CD4-positive, alpha-beta memory T cell (primary cell): ENCODE measurements around the gene MACO1. TPM values are rescaled to one million over a fixed set of nuclear protein-coding genes. Genes with fewer than 3 reads are reported as not detected.

ENCODE experiments used
- CTCF ChIA-PET: fragments of 350-600 bp; sonication (Branson Sonifier 250); formaldehyde crosslinking; loops from one replicate; lab custom pipeline; 2021; ENCODE audit warnings: inconsistent platforms; ENCODE audit not compliant: partially characterized antibody; lab: Charles Lee
- POLR2A ChIA-PET: fragments of 350-600 bp; sonication (Branson Sonifier 250); formaldehyde crosslinking; loops from one replicate; lab custom pipeline; 2021; ENCODE audit not compliant: partially characterized antibody; lab: Charles Lee
- DNase-seq, 5 donors: peaks; one replicate each; pipeline versions ENCODE4 v3.0.0 to v3.0.0-alpha.2; 2020 to 2022; ENCODE audit warnings: mixed read lengths in 1 of 5
- H3K27ac ChIP-seq: one replicate; pipeline ENCODE4 v1.7.0; 2013; ENCODE audit warnings: low read depth, low read length
- H3K27me3 ChIP-seq: 2 replicates; pipeline ENCODE4 v1.7.0; 2013; ENCODE audit warnings: mild to moderate bottlenecking, low read length, moderate library complexity; ENCODE audit not compliant: insufficient read depth
- H3K36me3 ChIP-seq: 2 replicates; pipeline ENCODE4 v1.7.0; 2013; ENCODE audit warnings: mild to moderate bottlenecking, low read length, moderate library complexity; ENCODE audit not compliant: insufficient read depth
- H3K4me1 ChIP-seq: 2 replicates; pipeline ENCODE4 v1.7.0; 2013; ENCODE audit warnings: mild to moderate bottlenecking, low read length, moderate library complexity; ENCODE audit not compliant: insufficient read depth
- H3K4me3 ChIP-seq, 2 donors: one replicate each; pipeline ENCODE4 v1.7.0; 2013; ENCODE audit warnings: low read length in 2 of 2, mild to moderate bottlenecking in 1 of 2
- H3K9me3 ChIP-seq, 2 donors: one replicate each; pipeline ENCODE4 v1.7.0; 2013; ENCODE audit warnings: low read length in 2 of 2, control low read depth in 1 of 2; ENCODE audit not compliant: control insufficient read depth in 1 of 2
- H3K27ac Mint-ChIP-seq, 7 donors: one replicate each; pipeline ENCODE4 v1.8.0; 2020 to 2021; ENCODE audit warnings: mixed read lengths in 7 of 7, mild to moderate bottlenecking in 6 of 7, inconsistent platforms in 3 of 7, moderate library complexity in 3 of 7
- H3K27me3 Mint-ChIP-seq, 2 donors: one replicate each; pipeline ENCODE4 v1.8.0; 2020 to 2021; ENCODE audit warnings: mixed read lengths in 2 of 2
- H3K36me3 Mint-ChIP-seq, 2 donors: one replicate each; pipeline ENCODE4 v1.8.0; 2020 to 2021; ENCODE audit warnings: mixed read lengths in 2 of 2, inconsistent platforms in 1 of 2, mild to moderate bottlenecking in 1 of 2
- H3K4me1 Mint-ChIP-seq, 4 donors: one replicate each; pipeline ENCODE4 v1.8.0; 2020 to 2021; ENCODE audit warnings: mixed read lengths in 4 of 4, mild to moderate bottlenecking in 1 of 4
- H3K4me3 Mint-ChIP-seq, 8 donors: one replicate each; pipeline ENCODE4 v1.8.0; 2020 to 2021; ENCODE audit warnings: mixed read lengths in 8 of 8, mild to moderate bottlenecking in 7 of 8, moderate library complexity in 6 of 8, inconsistent platforms in 3 of 8
- H3K9me3 Mint-ChIP-seq, 8 donors: one replicate each; pipeline ENCODE4 v1.8.0; 2020 to 2021; ENCODE audit warnings: mixed read lengths in 8 of 8, mild to moderate bottlenecking in 5 of 8, inconsistent platforms in 3 of 8, moderate library complexity in 1 of 8
- intact Hi-C: fragments of 100-400 bp; cut with micrococcal nuclease; formaldehyde crosslinking; loops from one replicate; pipeline ENCODE4 v1.15.1; 2023
- polyA plus RNA-seq, 2 donors: library from polyadenylated mRNA; unstranded; fragments of 300-500 nt; fragmentation: Illumina TruSeq; gene quantifications; one replicate each; pipeline ENCODE4 v1.2.3, GENCODE V29; 2021
- total RNA-seq, 2 experiments: library from RNA; stranded (reverse); gene quantifications; one replicate each; pipeline ENCODE4 v1.2.3, GENCODE V29; 2021

The MACO1 gene
- total and polyA plus RNA-seq, 4 experiments from 2014 or later, result 3.1 to 20.6 (median 14.5) TPM

DNA sequence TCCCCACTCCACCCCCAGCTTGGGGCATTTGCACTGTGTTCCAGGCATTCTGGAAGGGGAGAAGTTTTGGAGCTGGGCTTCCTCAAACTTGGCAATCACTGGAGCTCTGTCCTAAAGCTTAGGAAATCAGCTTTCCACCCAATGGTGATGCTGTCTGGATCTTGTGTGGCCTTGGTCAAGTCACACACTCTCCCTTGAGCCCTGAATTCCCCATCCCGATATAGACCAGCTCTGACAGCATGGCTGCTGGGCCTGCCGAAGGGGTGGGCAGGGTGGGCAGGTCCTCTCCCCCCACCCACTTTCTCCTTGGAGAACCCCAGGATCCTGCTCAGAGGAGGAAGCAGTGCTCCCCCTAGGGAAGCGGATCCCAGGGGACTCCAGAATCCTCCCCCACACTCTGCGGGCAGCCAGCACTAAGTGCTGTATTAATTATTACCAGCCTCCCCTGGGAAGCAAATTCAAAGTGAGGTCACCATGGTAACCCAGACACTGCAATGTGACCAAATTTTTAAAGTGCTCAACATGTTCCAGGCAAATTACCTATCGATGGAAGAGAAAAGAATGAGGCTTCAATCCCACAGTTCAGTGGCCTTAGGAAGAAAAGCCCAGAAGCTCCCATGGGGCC lies 91.4 kb downstream of the MACO1 start:
- no peak for DNase-seq
- H3K27me3 Mint-ChIP-seq, result peaks cover 0 to 2% of the 10 kb centered on the region in 2 donors
- Histone ChIP-seq H3K27me3 (no peaks in the 10 kb centered on the region), H3K27ac (no peak overlapping the region), H3K36me3 (no peaks in the 10 kb centered on the region), H3K4me3 (no peak overlapping the region), H3K4me1 (peaks cover 5% of the 10 kb centered on the region), H3K9me3 (no peaks in the 10 kb centered on the region)
- peaks cover 6 to 10% (median 8%) of the 10 kb centered on the region in 4 donors for H3K4me1 Mint-ChIP-seq
- H3K4me3 Mint-ChIP-seq, result no peak overlapping the region
- intact Hi-C loops, result no loop called here
- peaks cover 0 to 4% (median 0%) of the 10 kb centered on the region in 8 donors for H3K9me3 Mint-ChIP-seq
- no peaks in the 10 kb centered on the region for H3K36me3 Mint-ChIP-seq
- H3K27ac Mint-ChIP-seq, result peak overlapping the region in 1 of 7 donors; percentile 36
- CTCF ChIA-PET, result interaction anchor here (1.2 to 9.3 kb wide), 5 partner anchors 18 to 288 kb away, joined by 3 to 236 read pairs (median 20); no protein-coding TSS in a partner anchor
- POLR2A ChIA-PET, result no interaction called here

DNA sequence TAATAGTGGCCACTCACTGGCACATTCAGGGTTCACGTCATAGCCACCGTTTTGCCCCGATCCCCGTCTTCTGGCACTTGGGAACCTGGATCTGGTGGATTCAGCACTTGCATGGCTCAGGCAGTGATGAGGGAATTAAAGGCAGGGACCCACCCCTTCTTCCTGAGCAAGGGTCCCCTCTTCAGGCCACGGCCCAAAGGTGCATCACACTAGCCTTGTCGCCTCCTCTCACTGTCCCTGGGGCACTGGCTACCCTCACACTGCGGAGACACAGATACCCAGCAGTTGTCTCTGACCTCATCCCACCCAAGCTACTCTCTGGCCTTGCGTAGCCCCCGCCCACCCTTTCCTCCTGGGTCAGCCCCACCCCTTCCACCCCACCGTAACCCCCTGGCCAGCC lies 92.8 kb downstream of the MACO1 start:
- no peak overlapping the region for H3K27ac ChIP-seq
- no peaks in the 10 kb centered on the region for H3K27me3 ChIP-seq
- no peak for DNase-seq
- H3K4me3 ChIP-seq, result no peak overlapping the region
- H3K36me3 Mint-ChIP-seq, result no peaks in the 10 kb centered on the region
- ChIA-PET CTCF (interaction anchor here (1.8 to 9.3 kb wide), 2 partner anchors 20 to 274 kb away, joined by 4 to 236 read pairs; no protein-coding TSS in a partner anchor), POLR2A (interaction anchor here (1.0 kb wide), 1 partner anchor 20 kb away, joined by 3 read pairs; no protein-coding TSS in a partner anchor)
- H3K36me3 ChIP-seq, result no peaks in the 10 kb centered on the region
- peaks cover 0 to 4% (median 0%) of the 10 kb centered on the region in 8 donors for H3K9me3 Mint-ChIP-seq
- peaks cover 6 to 10% (median 8%) of the 10 kb centered on the region in 4 donors for H3K4me1 Mint-ChIP-seq
- no peaks in the 10 kb centered on the region for H3K9me3 ChIP-seq
- H3K27me3 Mint-ChIP-seq, result no peaks in the 10 kb centered on the region
- intact Hi-C loops, result no loop called here
- no peak overlapping the region for H3K27ac Mint-ChIP-seq
- H3K4me1 ChIP-seq, result peaks cover 5% of the 10 kb centered on the region
- no peak overlapping the region for H3K4me3 Mint-ChIP-seq

DNA sequence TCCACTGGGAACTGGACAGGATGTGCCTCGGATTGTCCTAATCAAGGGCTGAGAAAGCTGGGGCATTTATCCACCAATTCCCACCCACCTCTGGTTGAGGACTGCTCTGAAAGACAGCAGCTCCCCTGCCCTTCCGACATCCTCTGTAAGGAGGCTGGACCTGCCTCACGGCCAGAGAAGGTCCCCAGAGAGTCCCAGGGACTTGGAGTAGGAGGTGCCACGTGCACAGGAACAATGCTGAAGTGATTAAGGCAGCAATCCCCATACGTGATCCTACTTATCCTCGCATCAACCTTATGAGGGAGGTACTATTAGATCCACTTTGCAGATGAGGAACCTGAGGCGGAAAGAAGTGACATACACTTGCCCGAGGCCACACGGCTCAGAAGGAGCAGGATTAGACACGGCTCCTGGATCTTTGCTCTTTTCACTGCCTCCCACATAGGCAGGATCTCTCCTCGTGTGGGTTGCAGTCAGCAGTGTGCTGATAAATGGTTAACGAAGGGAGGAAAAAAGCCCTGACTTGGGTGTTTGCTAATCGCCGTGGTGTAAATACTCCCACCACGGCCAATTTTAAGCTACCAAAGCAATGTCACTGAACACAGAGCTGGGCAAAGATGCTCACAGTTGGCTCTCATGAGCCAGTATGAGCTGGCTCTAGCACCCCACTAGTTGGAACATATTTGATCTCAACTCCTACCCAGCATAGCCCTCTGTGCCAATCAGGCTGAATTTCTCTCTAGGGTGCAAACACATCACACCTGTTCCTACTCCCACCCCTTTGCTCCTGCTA lies 94.1 kb downstream of the MACO1 start:
- ChIA-PET CTCF (interaction anchor here (1.2 to 1.8 kb wide), 2 partner anchors 40 to 273 kb away, joined by 3 to 4 read pairs; no protein-coding TSS in a partner anchor), POLR2A (interaction anchor here (0.9 kb wide), 1 partner anchor 29 kb away, joined by 3 read pairs; no protein-coding TSS in a partner anchor)
- H3K27me3 Mint-ChIP-seq, result no peaks in the 10 kb centered on the region
- peaks cover 8 to 15% (median 9%) of the 10 kb centered on the region in 4 donors for H3K4me1 Mint-ChIP-seq
- no peak overlapping the region for H3K27ac Mint-ChIP-seq
- no peak overlapping the region for H3K4me3 Mint-ChIP-seq
- no peaks in the 10 kb centered on the region for H3K36me3 Mint-ChIP-seq
- Histone ChIP-seq H3K27ac (no peak overlapping the region), H3K4me3 (no peak overlapping the region), H3K9me3 (no peaks in the 10 kb centered on the region), H3K27me3 (no peaks in the 10 kb centered on the region), H3K4me1 (peaks cover 5% of the 10 kb centered on the region), H3K36me3 (no peaks in the 10 kb centered on the region)
- DNase-seq, result no peak
- peaks cover 0 to 4% (median 0%) of the 10 kb centered on the region in 8 donors for H3K9me3 Mint-ChIP-seq
- intact Hi-C loops, result no loop called here

DNA sequence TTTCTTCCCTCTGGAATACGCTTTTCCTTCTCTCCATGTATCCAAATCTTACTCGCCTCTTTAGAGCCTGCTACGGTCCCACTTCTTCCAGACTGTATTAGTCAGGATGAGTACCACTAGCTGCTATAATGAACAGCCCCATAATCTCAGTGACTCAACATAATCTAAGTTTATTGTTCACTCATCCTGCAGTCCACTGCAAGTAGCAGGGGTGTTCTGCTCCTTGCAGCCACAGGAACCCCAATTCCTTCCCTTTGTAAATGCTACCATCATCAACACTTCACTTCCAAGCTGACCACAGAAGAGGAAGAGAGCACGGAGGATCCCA lies 94.6 kb downstream of the MACO1 start:
- peaks cover 0 to 4% (median 0%) of the 10 kb centered on the region in 8 donors for H3K9me3 Mint-ChIP-seq
- no peaks in the 10 kb centered on the region for H3K36me3 Mint-ChIP-seq
- H3K9me3 ChIP-seq, result no peaks in the 10 kb centered on the region
- peaks cover 7 to 11% (median 8%) of the 10 kb centered on the region in 4 donors for H3K4me1 Mint-ChIP-seq
- DNase-seq, result no peak
- H3K27ac Mint-ChIP-seq, result peak overlapping the region in 1 of 7 donors; percentile 81
- H3K27me3 Mint-ChIP-seq, result no peaks in the 10 kb centered on the region
- H3K27ac ChIP-seq, result no peak overlapping the region
- no peaks in the 10 kb centered on the region for H3K36me3 ChIP-seq
- peaks cover 5% of the 10 kb centered on the region for H3K4me1 ChIP-seq
- H3K4me3 ChIP-seq, result no peak overlapping the region
- H3K27me3 ChIP-seq, result no peaks in the 10 kb centered on the region
- CTCF ChIA-PET, result interaction anchor here (1.1 to 1.8 kb wide), 3 partner anchors 40 to 272 kb away, joined by 3 to 4 read pairs (median 3); no protein-coding TSS in a partner anchor
- intact Hi-C loops, result no loop called here
- H3K4me3 Mint-ChIP-seq, result no peak overlapping the region
- POLR2A ChIA-PET, result interaction anchor here (0.9 kb wide), 2 partner anchors 29 to 46 kb away, joined by 3 read pairs; no protein-coding TSS in a partner anchor

DNA sequence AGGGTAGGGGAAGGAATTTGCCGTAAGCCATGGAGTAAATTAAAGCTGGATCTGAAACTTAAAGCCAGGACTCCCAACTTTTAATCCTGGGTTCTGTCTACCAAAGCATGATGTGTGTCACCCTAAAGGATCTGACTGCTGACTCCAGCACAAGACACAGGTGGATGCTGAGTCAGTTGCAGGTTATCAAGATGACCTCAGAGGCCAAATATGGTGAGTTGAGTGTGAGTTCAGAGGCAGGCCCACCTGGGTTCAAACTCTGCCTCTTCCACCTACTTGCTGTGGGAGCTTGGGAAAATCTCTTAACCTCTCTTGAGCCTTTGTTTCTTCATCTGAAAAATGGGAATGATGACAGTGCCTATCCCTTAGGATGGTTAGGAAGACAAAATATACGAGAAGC lies 96.1 kb downstream of the MACO1 start:
- Histone ChIP-seq H3K9me3 (no peaks in the 10 kb centered on the region), H3K36me3 (no peaks in the 10 kb centered on the region), H3K27ac (no peak overlapping the region), H3K27me3 (no peaks in the 10 kb centered on the region), H3K4me1 (no peaks in the 10 kb centered on the region), H3K4me3 (no peak overlapping the region)
- H3K4me1 Mint-ChIP-seq, result peaks cover 0 to 6% (median 3%) of the 10 kb centered on the region in 4 donors
- intact Hi-C loops, result no loop called here
- no peak for DNase-seq
- no peaks in the 10 kb centered on the region for H3K27me3 Mint-ChIP-seq
- H3K4me3 Mint-ChIP-seq, result no peak overlapping the region
- ChIA-PET CTCF (no interaction called here), POLR2A (no interaction called here)
- H3K9me3 Mint-ChIP-seq, result peaks cover 0 to 4% (median 0%) of the 10 kb centered on the region in 8 donors
- H3K36me3 Mint-ChIP-seq, result no peaks in the 10 kb centered on the region
- H3K27ac Mint-ChIP-seq, result peak overlapping the region in 1 of 7 donors; percentile 9

- Mint-ChIP-seq H3K27me3 (no peaks in the 10 kb centered on the region), H3K36me3 (no peaks in the 10 kb centered on the region), H3K4me1 (peaks cover 0 to 6% (median 3%) of the 10 kb centered on the region in 4 donors), H3K9me3 (peaks cover 0 to 4% (median 0%) of the 10 kb centered on the region in 8 donors), H3K27ac (peak overlapping the region in 1 of 7 donors; percentile 42), H3K4me3 (no peak overlapping the region)
- intact Hi-C loops, result no loop called here
- H3K27me3 ChIP-seq, result no peaks in the 10 kb centered on the region
- no peak overlapping the region for H3K27ac ChIP-seq
- H3K4me3 ChIP-seq, result no peak overlapping the region
- CTCF ChIA-PET, result interaction anchor here (1.1 kb wide), 1 partner anchor 23 kb away, joined by 3 read pairs; no protein-coding TSS in a partner anchor
- H3K36me3 ChIP-seq, result no peaks in the 10 kb centered on the region
- no peaks in the 10 kb centered on the region for H3K4me1 ChIP-seq
- POLR2A ChIA-PET, result no interaction called here
- H3K9me3 ChIP-seq, result no peaks in the 10 kb centered on the region
- DNase-seq, result no peak
Measured at GRCh38 chr1:25527226-25527846, 96.6 kb downstream of the MACO1 start.
